Neuronal stem cell (in vitro differentiated cells): ENCODE measurements around the gene PDZK1IP1.
A peak's percentile ranks its signal among the peaks of the same experiment; 100 is the strongest.

Experiments used
- DNase-seq: peaks from one replicate; pipeline ENCODE4 v3.0.0-alpha.2; 2013; ENCODE audit warnings: low spot score
- H2AFZ ChIP-seq: one replicate; pipeline ENCODE4 v1.6.1; 2013; ENCODE audit warnings: mild to moderate bottlenecking, low read length, inconsistent platforms
- H2AK5ac ChIP-seq: 2 replicates; pipeline ENCODE4 v1.6.1; 2013; ENCODE audit warnings: low read depth, mild to moderate bottlenecking, inconsistent platforms, low read length, moderate library complexity, mixed read lengths
- H2BK120ac ChIP-seq: 2 replicates; pipeline ENCODE4 v1.6.1; 2013; ENCODE audit warnings: low read depth, mild to moderate bottlenecking, inconsistent platforms, low read length, moderate library complexity, mixed read lengths
- H2BK12ac ChIP-seq: one replicate; pipeline ENCODE4 v1.6.1; 2013; ENCODE audit warnings: low read length, inconsistent platforms
- H2BK15ac ChIP-seq: 2 replicates; pipeline ENCODE4 v1.6.1; 2013; ENCODE audit warnings: mild to moderate bottlenecking, low read length, inconsistent platforms, mixed read lengths
- H2BK5ac ChIP-seq: one replicate; pipeline ENCODE4 v1.6.1; 2013; ENCODE audit warnings: inconsistent platforms, mild to moderate bottlenecking, low read length, moderate library complexity
- H3K14ac ChIP-seq: one replicate; pipeline ENCODE4 v1.6.1; 2013; ENCODE audit warnings: low read length, inconsistent platforms
- H3K18ac ChIP-seq: 2 replicates; pipeline ENCODE4 v1.6.1; 2013; ENCODE audit warnings: low read length, inconsistent platforms
- H3K23ac ChIP-seq: 2 replicates; pipeline ENCODE4 v1.6.1; 2013; ENCODE audit warnings: low read depth, mild to moderate bottlenecking, mixed read lengths, low read length, inconsistent platforms; ENCODE audit not compliant: poor library complexity
- H3K27ac ChIP-seq: replicated peaks from 3 replicates; pipeline ENCODE4 v1.5.1; 2013; ENCODE audit warnings: low read length, inconsistent platforms
- H3K27me3 ChIP-seq, 3 experiments: 2 replicates each; pipeline ENCODE4 v1.6.1; 2013; ENCODE audit warnings: low read length in 3 of 3, mild to moderate bottlenecking in 2 of 3, inconsistent platforms in 1 of 3, low read depth in 1 of 3, mixed read lengths in 1 of 3, moderate library complexity in 1 of 3; ENCODE audit not compliant: control insufficient read depth in 3 of 3, insufficient read depth in 3 of 3
- H3K36me3 ChIP-seq, 2 donors: replicated peaks in 1 of 2; 2 replicates each; pipeline ENCODE4 v1.6.1; 2013; ENCODE audit warnings: low read length in 2 of 2; ENCODE audit not compliant: control insufficient read depth in 2 of 2, insufficient read depth in 2 of 2
- H3K4ac ChIP-seq: 2 replicates; pipeline ENCODE4 v1.6.1; 2013; ENCODE audit warnings: inconsistent platforms, mild to moderate bottlenecking, low read length, moderate library complexity
- H3K4me1 ChIP-seq, 2 donors: 1 replicate in 1 of 2; 2 replicates in 1 of 2; pipeline ENCODE4 v1.6.1; 2013; ENCODE audit warnings: low read length in 2 of 2, low read depth in 1 of 2; ENCODE audit not compliant: control insufficient read depth in 2 of 2, insufficient read depth in 1 of 2
- H3K4me2 ChIP-seq: one replicate; pipeline ENCODE4 v1.6.1; 2013; ENCODE audit warnings: mild to moderate bottlenecking, low read length, inconsistent platforms; ENCODE audit not compliant: insufficient read depth, poor library complexity, severe bottlenecking
- H3K4me3 ChIP-seq, 2 donors: 2 replicates each; pipeline ENCODE4 v1.5.1; 2013; ENCODE audit warnings: low read length in 2 of 2, mild to moderate bottlenecking in 2 of 2, inconsistent platforms in 1 of 2, moderate library complexity in 1 of 2
- H3K79me1 ChIP-seq: one replicate; pipeline ENCODE4 v1.6.1; 2013; ENCODE audit warnings: low read depth, mild to moderate bottlenecking, inconsistent platforms, low read length, moderate library complexity
- H3K9ac ChIP-seq: one replicate; pipeline ENCODE4 v1.6.1; 2013; ENCODE audit warnings: mild to moderate bottlenecking, low read depth, low read length, inconsistent platforms; ENCODE audit not compliant: poor library complexity
- H3K9me3 ChIP-seq, 2 donors: replicated peaks in 1 of 2; 2 replicates each; pipeline versions ENCODE3 to v1.6.1; 2013; ENCODE audit warnings: low read length in 2 of 2, mild to moderate bottlenecking in 2 of 2, inconsistent platforms in 1 of 2, low read depth in 1 of 2, mixed read lengths in 1 of 2, moderate library complexity in 1 of 2; ENCODE audit not compliant: control insufficient read depth in 2 of 2, insufficient read depth in 1 of 2
- H4K8ac ChIP-seq: one replicate; pipeline ENCODE4 v1.6.1; 2013; ENCODE audit warnings: low read depth, mild to moderate bottlenecking, inconsistent platforms, low read length, moderate library complexity
- H4K91ac ChIP-seq: one replicate; pipeline ENCODE4 v1.6.1; 2013; ENCODE audit warnings: low read length, low read depth, mild to moderate bottlenecking, inconsistent platforms; ENCODE audit not compliant: poor library complexity
- WGBS, 2 donors: extraction: QIAGEN DNeasy Blood & Tissue Kit; methylation state at CpG; one replicate each; pipeline ENCODE4 v1.1.7; 2013; ENCODE audit warnings: missing lambda C conversion rate in 2 of 2, mixed read lengths in 1 of 2; ENCODE audit not compliant: insufficient read length in 2 of 2, insufficient replicate concordance in 1 of 2; ENCODE audit errors: extremely low coverage in 2 of 2; 5-methylcytosine and 5-hydroxymethylcytosine counted together

Gene PDZK1IP1

DNA sequence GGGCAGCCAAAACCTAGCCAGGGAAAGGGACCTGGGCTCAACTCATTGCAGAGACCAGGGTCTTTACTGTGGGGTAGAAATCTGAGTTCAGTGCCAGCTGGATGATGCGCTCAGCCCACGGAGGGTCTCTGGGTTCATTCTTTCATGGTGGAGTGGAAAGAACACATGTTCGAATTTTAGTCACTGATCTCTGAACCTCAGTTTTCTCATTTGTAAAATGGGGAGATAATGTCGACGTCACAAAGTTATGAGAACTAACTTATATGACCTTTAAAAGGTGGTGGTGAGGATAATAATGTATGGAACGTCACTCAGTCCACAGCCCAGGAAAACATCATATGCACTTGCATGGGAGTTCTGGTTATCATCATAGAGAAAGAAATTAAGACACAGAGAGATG, 43.4 kb upstream of the PDZK1IP1 start:
- peaks cover 44 to 91% (median 84%) of the 10 kb centered on the region in 3 experiments for H3K27me3 ChIP-seq
- H2BK12ac ChIP-seq: no peak overlapping the region
- H2BK5ac ChIP-seq: no peak overlapping the region
- H2BK120ac ChIP-seq: no peak overlapping the region
- no peaks in the 10 kb centered on the region for H3K9me3 ChIP-seq
- H3K27ac ChIP-seq: no peak overlapping the region
- no peak overlapping the region for H3K4me3 ChIP-seq
- no peak overlapping the region for H3K4ac ChIP-seq
- H3K23ac ChIP-seq: no peak overlapping the region
- H2AK5ac ChIP-seq: no peak overlapping the region
- H2BK15ac ChIP-seq: no peak overlapping the region
- no peak overlapping the region for H3K18ac ChIP-seq
- no CpG with 5 or more reads among the region's 6 CpGs for WGBS, 2 donors
- peaks cover 2 to 6% of the 10 kb centered on the region in 2 donors for H3K4me1 ChIP-seq
- no peak overlapping the region for H3K4me2 ChIP-seq
- H3K79me1 ChIP-seq: no peaks in the 10 kb centered on the region
- no peaks in the 10 kb centered on the region for H3K36me3 ChIP-seq
- H4K8ac ChIP-seq: no peak overlapping the region
- no peak overlapping the region for H4K91ac ChIP-seq
- no peak overlapping the region for H2AFZ ChIP-seq
- no peak overlapping the region for H3K9ac ChIP-seq
- DNase-seq: no peak
- no peak overlapping the region for H3K14ac ChIP-seq

GRCh38 chr1:47232187-47232874, 42.5 kb upstream of the PDZK1IP1 start, which contains the start of gene TAL1:
Gene TAL1, minus strand, starts transcription at chr1:47232225. Its CDS starts 6,337 bp downstream, at chr1:47225888.
- peak within 1 kb of the TSS in 1 of 2 donors; percentile 52 for H3K4me3 ChIP-seq
- WGBS, 2 donors: no CpG with 5 or more reads among the region's 51 CpGs
- DNase-seq: no peak

GRCh38 chr1:47231301-47232186, 41.7 kb upstream of the PDZK1IP1 start:
- H4K8ac ChIP-seq: no peak overlapping the region
- peak overlapping the region; percentile 85 for H2AK5ac ChIP-seq
- H3K4me2 ChIP-seq: peak overlapping the region; percentile 41
- H2BK15ac ChIP-seq: no peak overlapping the region
- H3K27me3 ChIP-seq: peaks cover 54 to 98% (median 96%) of the 10 kb centered on the region in 3 experiments
- H4K91ac ChIP-seq: no peak overlapping the region
- H2BK5ac ChIP-seq: no peak overlapping the region
- peak overlapping the region; percentile 76 for H3K23ac ChIP-seq
- H2BK12ac ChIP-seq: no peak overlapping the region
- no peak overlapping the region for H3K14ac ChIP-seq
- no peak overlapping the region for H3K4ac ChIP-seq
- peaks cover 2 to 6% of the 10 kb centered on the region in 2 donors for H3K4me1 ChIP-seq
- peak overlapping the region; percentile 45 for H2AFZ ChIP-seq
- WGBS, 2 donors: no CpG with 5 or more reads among the region's 62 CpGs
- H3K36me3 ChIP-seq: no peaks in the 10 kb centered on the region
- peak overlapping the region in 1 of 2 donors; percentile 52 for H3K4me3 ChIP-seq
- H3K18ac ChIP-seq: peak overlapping the region; percentile 58
- H3K27ac ChIP-seq: no peak overlapping the region
- H3K9me3 ChIP-seq: peaks cover under 1 to 2% of the 10 kb centered on the region in 2 donors
- H2BK120ac ChIP-seq: no peak overlapping the region
- no peak for DNase-seq
- H3K79me1 ChIP-seq: no peaks in the 10 kb centered on the region
- H3K9ac ChIP-seq: no peak overlapping the region

More at GRCh38 chr1:47232187-47232874, 42.5 kb upstream of the PDZK1IP1 start, which contains the start of gene TAL1:
- no peak within 1 kb of the TSS for H3K9ac ChIP-seq
- H3K36me3 ChIP-seq: no peaks in the 10 kb centered on the region
- H4K91ac ChIP-seq: no peak within 1 kb of the TSS
- no peak within 1 kb of the TSS for H3K4ac ChIP-seq
- H4K8ac ChIP-seq: no peak within 1 kb of the TSS
- peak within 1 kb of the TSS; percentile 58 for H3K18ac ChIP-seq
- H3K27ac ChIP-seq: no peak within 1 kb of the TSS
- H2AK5ac ChIP-seq: peak within 1 kb of the TSS; percentile 85
- H3K14ac ChIP-seq: no peak within 1 kb of the TSS
- H2BK15ac ChIP-seq: no peak within 1 kb of the TSS
- no peak within 1 kb of the TSS for H2BK5ac ChIP-seq
- H3K27me3 ChIP-seq: peaks cover 49 to 91% (median 89%) of the 10 kb centered on the region in 3 experiments
- peak within 1 kb of the TSS; percentile 45 for H2AFZ ChIP-seq
- no peaks in the 10 kb centered on the region for H3K79me1 ChIP-seq
- H3K23ac ChIP-seq: peak within 1 kb of the TSS; percentile 76
- no peaks in the 10 kb centered on the region for H3K9me3 ChIP-seq
- no peak within 1 kb of the TSS for H2BK12ac ChIP-seq
- H3K4me1 ChIP-seq: peaks cover 2 to 6% of the 10 kb centered on the region in 2 donors
- peak within 1 kb of the TSS; percentile 41 for H3K4me2 ChIP-seq
- H2BK120ac ChIP-seq: no peak within 1 kb of the TSS
